Prostate gland (tissue), 2 donors: ENCODE measurements around the gene PLXDC2.

Experiments used
- POLR2AphosphoS5 ChIP-seq: sonication (generic); formaldehyde crosslinking; IDR thresholded peaks from one replicate; pipeline ENCODE4 v1.6.1; 2017; ENCODE audit warnings: antibody characterized with exemption
- TF ChIP-seq, protein P1 (sequence below), 4 experiments: fragments of 200-600 bp in 2 of 4; fragments of 450-650 bp in 2 of 4; sonication (generic) in 2 of 4; IDR thresholded peaks; 1 replicate in 3 of 4; 2 replicates in 1 of 4; pipeline ENCODE4 v1.5.1; 2016 to 2019; ENCODE audit warnings: antibody characterized with exemption in 4 of 4, mild to moderate bottlenecking in 2 of 4, moderate library complexity in 2 of 4

DNA sequence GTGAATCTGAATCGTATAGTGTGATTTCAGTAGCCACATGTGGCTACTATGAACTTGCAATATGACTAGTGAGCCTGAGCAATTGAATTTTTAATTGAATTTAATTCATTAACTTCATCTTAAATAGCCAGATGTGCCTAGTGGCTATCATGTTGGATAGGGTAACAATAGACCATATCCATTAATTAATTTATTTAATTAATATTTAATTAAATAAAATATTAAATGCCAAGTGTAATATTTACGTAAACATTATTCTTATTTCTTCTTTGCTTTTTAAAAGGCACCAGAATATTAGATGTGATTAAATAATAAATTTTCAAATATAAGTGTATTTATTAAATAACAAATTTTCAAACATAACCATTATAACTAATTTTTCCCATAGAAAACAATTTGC lies 354.4 kb downstream of the PLXDC2 start:
- TF ChIP-seq, protein P1, sequence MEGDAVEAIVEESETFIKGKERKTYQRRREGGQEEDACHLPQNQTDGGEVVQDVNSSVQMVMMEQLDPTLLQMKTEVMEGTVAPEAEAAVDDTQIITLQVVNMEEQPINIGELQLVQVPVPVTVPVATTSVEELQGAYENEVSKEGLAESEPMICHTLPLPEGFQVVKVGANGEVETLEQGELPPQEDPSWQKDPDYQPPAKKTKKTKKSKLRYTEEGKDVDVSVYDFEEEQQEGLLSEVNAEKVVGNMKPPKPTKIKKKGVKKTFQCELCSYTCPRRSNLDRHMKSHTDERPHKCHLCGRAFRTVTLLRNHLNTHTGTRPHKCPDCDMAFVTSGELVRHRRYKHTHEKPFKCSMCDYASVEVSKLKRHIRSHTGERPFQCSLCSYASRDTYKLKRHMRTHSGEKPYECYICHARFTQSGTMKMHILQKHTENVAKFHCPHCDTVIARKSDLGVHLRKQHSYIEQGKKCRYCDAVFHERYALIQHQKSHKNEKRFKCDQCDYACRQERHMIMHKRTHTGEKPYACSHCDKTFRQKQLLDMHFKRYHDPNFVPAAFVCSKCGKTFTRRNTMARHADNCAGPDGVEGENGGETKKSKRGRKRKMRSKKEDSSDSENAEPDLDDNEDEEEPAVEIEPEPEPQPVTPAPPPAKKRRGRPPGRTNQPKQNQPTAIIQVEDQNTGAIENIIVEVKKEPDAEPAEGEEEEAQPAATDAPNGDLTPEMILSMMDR (IDR thresholded peaks at IDR 0.05) = no peak
- TF ChIP-seq POLR2AphosphoS5 = no peak
